ENCODE measurements around the gene PSPN.

The PSPN gene

DNA sequence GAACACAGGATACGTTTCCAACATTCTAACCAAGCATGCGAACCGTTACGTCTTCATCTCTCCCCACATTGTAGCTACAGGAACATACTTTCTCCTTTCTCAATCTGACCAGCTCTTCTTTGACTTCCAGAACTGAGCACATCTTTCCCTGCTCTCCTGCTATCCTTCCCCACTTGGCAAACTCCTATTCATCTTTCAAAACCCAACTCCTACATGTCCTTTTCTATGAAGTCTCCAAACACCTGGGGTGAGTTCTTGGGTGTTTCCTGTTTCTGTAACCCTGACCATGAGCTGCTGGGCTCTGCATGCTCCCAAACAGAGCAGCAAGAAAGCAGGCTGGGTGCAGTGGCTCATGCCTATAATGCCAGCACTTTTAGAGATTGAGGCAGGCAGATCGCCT, 48.9 kb downstream of the PSPN start:
- TF ChIP-seq SCRT2 (tag by site-specific recombination; IDR thresholded peaks at IDR 0.05) (no peak), ZNF311 (tag by site-specific recombination; IDR thresholded peaks at IDR 0.05; ENCODE audit: borderline replicate concordance) (no peak), ZNF843 (tag by site-specific recombination; IDR thresholded peaks at IDR 0.05) (no peak), ZNF785 (tag by site-specific recombination; IDR thresholded peaks at IDR 0.05) (no peak), ZFP3 (tag by site-specific recombination; IDR thresholded peaks at IDR 0.05; ENCODE audit: low read depth) (peak; percentile 87), ZNF692 (tag by site-specific recombination; IDR thresholded peaks at IDR 0.05) (no peak), HOXD13 (CRISPR knock-in tag; IDR thresholded peaks at IDR 0.05; ENCODE audit: borderline replicate concordance) (no peak)
- POLR2A ChIA-PET = no interaction called here
- CTCF ChIA-PET = interaction anchor here (0.6 to 1.7 kb wide), 5 partner anchors 10 to 126 kb away, joined by 3 to 7 read pairs (median 4); no protein-coding TSS in a partner anchor
- Histone ChIP-seq H3K27ac (ENCODE audit: extremely low read depth, low read depth, low read length) (no peak overlapping the region), H3K4me3 (ENCODE audit: low read depth, low read length) (no peak overlapping the region), H3K4me1 (ENCODE audit: control insufficient read depth, insufficient read depth, low read length) (no peaks in the 10 kb centered on the region), H3K36me3 (ENCODE audit: control insufficient read depth in 2 of 2, insufficient read depth in 1 of 2, low read length in 2 of 2) (no peaks in the 10 kb centered on the region), H3K9me3 (ENCODE audit: control insufficient read depth, insufficient read depth, low read depth, low read length) (no peaks in the 10 kb centered on the region)

- Histone ChIP-seq H3K9me3 (ENCODE audit: control insufficient read depth, insufficient read depth, low read depth, low read length) (no peaks in the 10 kb centered on the region), H3K36me3 (ENCODE audit: control insufficient read depth in 2 of 2, insufficient read depth in 1 of 2, low read length in 2 of 2) (no peaks in the 10 kb centered on the region), H3K27ac (ENCODE audit: extremely low read depth, low read depth, low read length) (no peak overlapping the region), H3K4me3 (ENCODE audit: low read depth, low read length) (no peak overlapping the region), H3K4me1 (ENCODE audit: control insufficient read depth, insufficient read depth, low read length) (no peaks in the 10 kb centered on the region)
- TF ChIP-seq WT1 (tag by site-specific recombination; IDR thresholded peaks at IDR 0.05) (no peak), SALL2 (tag by site-specific recombination; IDR thresholded peaks at IDR 0.05; ENCODE audit: borderline replicate concordance) (no peak), ZBTB44 (tag by site-specific recombination; IDR thresholded peaks at IDR 0.05) (no peak), ZNF274 (IDR thresholded peaks at IDR 0.05; ENCODE audit: low read length) (no peak), ZNF274 (tag by site-specific recombination; IDR thresholded peaks at IDR 0.05; ENCODE audit: borderline replicate concordance) (no peak)
- ChIA-PET CTCF (interaction anchor here (1.1 to 1.7 kb wide), 2 partner anchors 20 to 26 kb away, joined by 3 to 4 read pairs; no protein-coding TSS in a partner anchor), POLR2A (no interaction called here)
Measured at GRCh38 chr19:6325614-6326013, 50.1 kb downstream of the PSPN start.

Measured in HEK293 (cell line).